HepG2 (cell line): Measurements from ENCODE around the gene OSBPL8. TPM values are rescaled to one million over a fixed set of nuclear protein-coding genes. Genes with fewer than 3 reads are reported as not detected.

ENCODE experiments used
- ATAC-seq: fragments of 200-7000 bp; cut with Tn5 transposase; 3 replicates; pipeline ENCODE4 v1.9.1; 2020; ENCODE audit warnings: mild to moderate bottlenecking, moderate library complexity
- BruUV-seq: library from RNA; stranded (reverse); fragments of 400-500 nt; replicated peaks from 2 replicates; lab custom pipeline; 2021; lab: Mats Ljungman, UMichigan
- CTCF ChIA-PET: fragments of 300-600 bp; formaldehyde crosslinking; extraction: SDS; loops from one replicate; lab custom pipeline; 2021; ENCODE audit warnings: low total read pairs, inconsistent platforms, low intra/inter-chr PET ratio; lab: Yijun Ruan, JAX
- POLR2A ChIA-PET: fragments of 350-600 bp; sonication (Branson Sonifier 250); formaldehyde crosslinking; loops from one replicate; lab custom pipeline; 2020; ENCODE audit warnings: antibody characterized with exemption, inconsistent platforms; lab: Yijun Ruan, JAX
- DNase-seq: peaks from one replicate; pipeline ENCODE4 v3.0.0-alpha.2; 2015; ENCODE audit warnings: low spot score
- FAIRE-seq: peaks from 3 replicates; lab custom pipeline; 2011; peaks lifted over from hg19 to GRCh38; lab: Jason Lieb, UNC
- H2AFZ ChIP-seq: one replicate; pipeline ENCODE4 v1.6.1; 2011; ENCODE audit warnings: low read length, inconsistent platforms
- H3K27ac ChIP-seq: fragments of 300-600 bp; 3 replicates; pipeline ENCODE4 v1.8.0; 2011; ENCODE audit warnings: mixed run types, mild to moderate bottlenecking, mixed read lengths, low read length, inconsistent platforms; ENCODE audit not compliant: insufficient read depth; ENCODE audit errors: extremely low read length
- H3K27me3 ChIP-seq, 2 experiments: fragments of 200-600 bp in 1 of 2; 2 replicates in 1 of 2; 3 replicates in 1 of 2; pipeline versions ENCODE4 v1.6.0 to v1.8.0; 2011; ENCODE audit warnings: low read length in 2 of 2, mild to moderate bottlenecking in 2 of 2, moderate library complexity in 2 of 2, inconsistent platforms in 1 of 2; ENCODE audit not compliant: insufficient read depth in 2 of 2, control insufficient read depth in 1 of 2
- H3K36me3 ChIP-seq, 2 experiments: fragments of 200-600 bp in 1 of 2; replicated peaks in 1 of 2; 2 replicates in 1 of 2; 3 replicates in 1 of 2; pipeline versions ENCODE4 v1.5.1 to v1.8.0; 2011; ENCODE audit warnings: low read length in 2 of 2, inconsistent platforms in 1 of 2; ENCODE audit not compliant: insufficient read depth in 2 of 2, control insufficient read depth in 1 of 2
- H3K4me1 ChIP-seq: 2 replicates; pipeline ENCODE4 v1.5.1; 2012; ENCODE audit warnings: low read length, inconsistent platforms; ENCODE audit not compliant: insufficient read depth
- H3K4me2 ChIP-seq: 2 replicates; pipeline ENCODE4 v1.6.0; 2011; ENCODE audit warnings: low read depth, low read length, inconsistent platforms
- H3K4me3 ChIP-seq, 3 experiments: fragments of 200-600 bp in 1 of 3; sonication (generic), shearing (Covaris generic) in 1 of 3; replicated peaks in 1 of 3; 2 replicates each; pipeline ENCODE4 v1.5.1; 2011 to 2016; ENCODE audit warnings: low read length in 3 of 3, inconsistent platforms in 2 of 3, low read depth in 2 of 3, mild to moderate bottlenecking in 2 of 3, control low read depth in 1 of 3, mixed read lengths in 1 of 3; ENCODE audit not compliant: insufficient read depth in 1 of 3
- H3K79me2 ChIP-seq: one replicate; pipeline ENCODE4 v1.6.1; 2011; ENCODE audit warnings: low read length, inconsistent platforms; ENCODE audit not compliant: insufficient read depth
- H3K9ac ChIP-seq: 2 replicates; pipeline ENCODE4 v1.6.0; 2011; ENCODE audit warnings: mild to moderate bottlenecking, low read depth, low read length, inconsistent platforms; ENCODE audit not compliant: insufficient read depth
- H3K9me3 ChIP-seq: 2 replicates; pipeline ENCODE4 v1.5.1; 2012; ENCODE audit warnings: mild to moderate bottlenecking, low read length
- H4K20me1 ChIP-seq: 2 replicates; pipeline ENCODE4 v1.6.0; 2011; ENCODE audit warnings: inconsistent platforms, mild to moderate bottlenecking, low read length, moderate library complexity; ENCODE audit not compliant: insufficient read depth
- ARID4A ChIP-seq: sonication (generic); formaldehyde crosslinking; IDR thresholded peaks from 2 replicates; pipeline ENCODE4 v1.5.0; 2020; ENCODE audit warnings: mild to moderate bottlenecking, missing genetic modification reagents, borderline replicate concordance
- E2F1 ChIP-seq: sonication (generic); formaldehyde crosslinking; IDR thresholded peaks from 2 replicates; pipeline ENCODE4 v1.5.0; 2020; ENCODE audit warnings: missing genetic modification reagents
- HNRNPUL1 ChIP-seq: fragments of 200-400 bp; formaldehyde crosslinking; IDR thresholded peaks from 2 replicates; pipeline ENCODE4 v1.6.1; 2017; ENCODE audit warnings: low read depth, mild to moderate bottlenecking, low read length, moderate library complexity
- JARID2 ChIP-seq: sonication (generic); formaldehyde crosslinking; IDR thresholded peaks from 2 replicates; pipeline ENCODE4 v1.8.1; 2023; ENCODE audit warnings: missing genetic modification reagents, inconsistent platforms; ENCODE audit not compliant: insufficient replicate concordance
- JUN ChIP-seq: sonication (generic); formaldehyde crosslinking; IDR thresholded peaks from 2 replicates; pipeline ENCODE4 v1.4.0; 2020; ENCODE audit warnings: mild to moderate bottlenecking, missing genetic modification reagents
- MAZ ChIP-seq, 2 experiments: sonication (generic) in 1 of 2; formaldehyde crosslinking in 1 of 2; IDR thresholded peaks; 2 replicates each; pipeline versions ENCODE4 v1.5.0 to v1.6.1; 2012 to 2020; ENCODE audit warnings: low read depth in 2 of 2, mild to moderate bottlenecking in 2 of 2, borderline replicate concordance in 1 of 2, improper control_type of control experiment in 1 of 2, low read length in 1 of 2, missing genetic modification reagents in 1 of 2, moderate library complexity in 1 of 2
- MNT ChIP-seq: fragments of 450-650 bp; IDR thresholded peaks from 2 replicates; pipeline ENCODE4 v1.6.1; 2016
- NBN ChIP-seq: fragments of 450-650 bp; conservative IDR thresholded peaks from 2 replicates; pipeline ENCODE4 v1.6.1; 2017
- RNF2 ChIP-seq: fragments of 450-650 bp; conservative IDR thresholded peaks from 2 replicates; pipeline ENCODE4 v1.6.1; 2016; ENCODE audit warnings: low read depth
- SAP130 ChIP-seq: IDR thresholded peaks from 2 replicates; pipeline ENCODE4 v1.6.1; 2016; ENCODE audit warnings: low read depth
- SNAPC5 ChIP-seq: sonication (generic); formaldehyde crosslinking; IDR thresholded peaks from 2 replicates; pipeline ENCODE4 v1.8.1; 2023; ENCODE audit warnings: mild to moderate bottlenecking, missing genetic modification reagents, borderline replicate concordance
- SSRP1 ChIP-seq: IDR thresholded peaks from 2 replicates; pipeline ENCODE4 v1.6.1; 2016; ENCODE audit warnings: control low read depth
- TAF15 ChIP-seq: fragments of 200-400 bp; formaldehyde crosslinking; IDR thresholded peaks from one replicate; pipeline ENCODE4 v1.6.1; 2018; ENCODE audit warnings: mild to moderate bottlenecking, low read depth, low read length; ENCODE audit not compliant: poor library complexity, severe bottlenecking
- TARDBP ChIP-seq: sonication (generic); formaldehyde crosslinking; IDR thresholded peaks from 2 replicates; pipeline ENCODE4 v1.8.0; 2022; ENCODE audit warnings: mild to moderate bottlenecking, missing genetic modification reagents
- ZNF598 ChIP-seq: sonication (generic); formaldehyde crosslinking; IDR thresholded peaks from 2 replicates; pipeline ENCODE4 v1.5.1; 2020; ENCODE audit warnings: mild to moderate bottlenecking, missing genetic modification reagents, borderline replicate concordance
- ZNF891 ChIP-seq: sonication (generic); formaldehyde crosslinking; IDR thresholded peaks from 2 replicates; pipeline ENCODE4 v1.5.0; 2020; ENCODE audit warnings: mild to moderate bottlenecking, missing genetic modification reagents
- WGBS: methylation state at CpG from one replicate; pipeline ENCODE4 v1.1.6; 2017; ENCODE audit warnings: low lambda C conversion rate; 5-methylcytosine and 5-hydroxymethylcytosine counted together
- in situ Hi-C: cut with HindIII; loops from 2 replicates; pipeline ENCODE4 v1.10.0; 2017; ENCODE audit warnings: low pct_unique_long_range_greater_than_20kb; ENCODE audit not compliant: extremely low pct_ligation_motif_present
- intact Hi-C: fragments of 100-400 bp; cut with micrococcal nuclease; formaldehyde crosslinking; loops from one replicate; pipeline ENCODE4 v1.10.0; 2022; ENCODE audit not compliant: unreplicated experiment
- polyA plus RNA-seq, 8 experiments: library from polyadenylated mRNA; depleted of rRNA in 3 of 8; stranded (reverse) in 7 of 8; unstranded in 1 of 8; fragments of >200 nt; fragmentation: Illumina TruSeq in 4 of 8; extraction: Trizol in 4 of 8; gene quantifications; 2 replicates each; pipeline versions ENCODE4 v1.2.1 to v1.2.3, GENCODE V29; 2011 to 2016; ENCODE audit warnings: low read depth in 4 of 8, missing spikeins in 1 of 8, mixed read lengths in 1 of 8; ENCODE audit not compliant: insufficient read depth in 1 of 8
- total RNA-seq, 5 experiments: library from RNA; depleted of rRNA; stranded (reverse); fragments of >200 nt; fragmentation: Illumina TruSeq; extraction: Trizol; gene quantifications; 2 replicates each; pipeline ENCODE4 v1.2.3, GENCODE V29; 2016; ENCODE audit warnings: low read depth in 1 of 5

Gene OSBPL8
- total and polyA plus RNA-seq, 2 of the 13 experiments (the other 11 are each of a cell fraction or from before 2014, with no cell fraction given) = 11.0 to 33.9 TPM

- TF ChIP-seq ARID4A (CRISPR knock-in tag) = no peak
- TF ChIP-seq SAP130 (CRISPR knock-in tag) = no peak
- TF ChIP-seq RNF2 = no peak
- no peak for TF ChIP-seq HNRNPUL1
- no peak for TF ChIP-seq TARDBP
- no peak for TF ChIP-seq MAZ (IDR thresholded peaks at IDR 0.05; ENCODE audit: borderline replicate concordance, low read depth, low read length)
- no peak for TF ChIP-seq MAZ (CRISPR knock-in tag; IDR thresholded peaks at IDR 0.05; ENCODE audit: low read depth)
- no peak for TF ChIP-seq SNAPC5 (CRISPR knock-in tag)
- no peak for TF ChIP-seq ZNF598
- TF ChIP-seq NBN = no peak
Observed at GRCh38 chr12:76303989-76304460, 255.5 kb downstream of the OSBPL8 start (continued).

- intact Hi-C loops (no loop called here), in situ Hi-C loops (no loop called here)
- no peak overlapping the region for H3K4me3 ChIP-seq
- ChIA-PET CTCF (no interaction called here), POLR2A (no interaction called here)
- no peaks in the 10 kb centered on the region for H3K79me2 ChIP-seq
- H3K9me3 ChIP-seq = no peaks in the 10 kb centered on the region
- no peak overlapping the region for H3K9ac ChIP-seq
- FAIRE-seq (no peak), ATAC-seq (no peak), DNase-seq (no peak)
- WGBS = 0% methylated on average over 2 of the region's 2 CpGs
- no peaks in the 10 kb centered on the region for H4K20me1 ChIP-seq
- TF ChIP-seq JARID2 (CRISPR knock-in tag) (no peak), ZNF891 (no peak), MNT (no peak), SSRP1 (CRISPR knock-in tag) (no peak), TAF15 (no peak), E2F1 (CRISPR knock-in tag) (no peak), JUN (CRISPR knock-in tag) (no peak)
- H2AFZ ChIP-seq = no peak overlapping the region
- no peak overlapping the region for H3K4me2 ChIP-seq
- H3K27ac ChIP-seq = no peak overlapping the region
- no TSS peak for BruUV-seq
- no peaks in the 10 kb centered on the region for H3K36me3 ChIP-seq
- H3K27me3 ChIP-seq = peaks cover 0 to 1% of the 10 kb centered on the region in 2 experiments; a peak in 1 of 5 replicates
- H3K4me1 ChIP-seq = no peaks in the 10 kb centered on the region
Observed at GRCh38 chr12:76303365-76303764, 256.2 kb downstream of the OSBPL8 start.
